ENCODE results near the gene PLAU.

The PLAU gene

DNA sequence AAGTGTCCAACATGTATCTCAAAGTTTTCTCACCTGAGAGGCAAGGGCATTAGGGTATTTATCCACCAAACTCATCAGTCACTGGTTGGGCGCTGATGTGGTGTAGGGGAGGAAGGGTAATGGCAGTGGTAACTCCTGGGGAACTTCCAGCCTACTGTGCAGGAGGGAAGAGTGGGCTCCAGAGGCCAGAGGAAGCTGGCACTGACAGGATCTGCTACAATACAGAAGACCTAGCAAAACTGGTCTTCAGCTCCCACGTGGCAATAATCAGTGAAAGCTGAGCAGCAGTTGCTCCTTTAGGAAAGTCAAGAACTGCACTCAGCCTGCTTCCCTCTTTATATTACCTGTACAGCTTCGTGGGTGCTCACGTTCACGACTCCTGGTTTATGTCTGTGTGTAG lies 19.4 kb upstream of the PLAU start:
- Histone ChIP-seq H3K4me1 (ENCODE audit: control insufficient read depth, low read length) (no peaks in the 10 kb centered on the region), H3F3A (ENCODE audit: control insufficient read depth, insufficient read depth) (0 out of 2 replicates have a peak, but pooled peaks cover 1% of the 10 kb centered on the region), H3K27me3 (ENCODE audit: control insufficient read depth, low read length) (peaks cover 4% of the 10 kb centered on the region; the same call in 1 of the 2 replicates), H3K9me3 (ENCODE audit: control insufficient read depth, insufficient read depth, low read length) (no peaks in the 10 kb centered on the region), H3K4me3 (ENCODE audit: low read length) (no peak overlapping the region), H3K79me2 (ENCODE audit: control insufficient read depth, low read length) (no peaks in the 10 kb centered on the region), H3K36me3 (ENCODE audit: control insufficient read depth, low read length) (no peaks in the 10 kb centered on the region), H3K4me2 (ENCODE audit: low read length) (no peak overlapping the region), H3K9me2 (replicated peaks; ENCODE audit: control insufficient read depth, low read length) (no peaks in the 10 kb centered on the region), H4K20me1 (ENCODE audit: control insufficient read depth, insufficient read depth, low read depth, low read length) (no peaks in the 10 kb centered on the region), H3K27ac (ENCODE audit: low read depth, low read length) (no peak overlapping the region)
- TF ChIP-seq CTCF (IDR thresholded peaks at IDR 0.05; ENCODE audit: low read depth, low read length, poor library complexity, severe bottlenecking) (no peak), EZH2phosphoT487 (IDR thresholded peaks at IDR 0.05; ENCODE audit: borderline replicate concordance, low read length) (no peak)

DNA sequence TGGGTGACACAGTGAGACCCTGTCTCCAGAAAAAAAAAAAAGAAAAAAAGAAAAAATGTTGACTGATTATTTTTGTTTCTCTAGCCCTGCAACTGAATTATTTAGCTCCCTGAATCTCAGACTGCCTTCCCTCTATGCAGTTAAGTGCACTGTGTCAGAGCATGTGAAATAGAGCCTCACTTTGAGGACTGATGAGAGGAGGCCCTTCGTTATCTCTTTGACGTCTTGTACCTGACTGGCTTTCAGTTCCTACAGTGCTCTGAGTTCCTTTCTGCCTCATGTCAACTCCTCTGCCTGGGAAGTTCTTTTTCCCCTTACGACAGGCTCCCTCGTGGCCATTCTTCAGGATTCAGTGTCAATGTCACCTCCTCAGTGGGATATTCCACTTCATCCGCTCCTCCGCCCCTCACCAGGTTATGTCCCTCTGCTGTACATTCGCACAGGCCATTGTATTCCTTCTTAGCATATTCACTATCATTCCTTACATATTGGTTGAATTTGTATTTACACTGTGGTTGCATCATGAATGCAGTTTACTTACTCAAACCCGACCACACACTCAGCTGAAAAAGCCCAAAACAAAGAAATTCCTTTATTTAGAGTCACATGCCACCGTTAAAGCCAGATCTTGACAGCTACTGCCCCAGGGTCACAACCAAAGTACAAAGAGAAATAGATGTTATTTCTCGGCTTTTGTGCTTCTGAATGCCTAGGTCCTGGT lies 18.5 kb upstream of the PLAU start:
- Histone ChIP-seq H3K27ac (ENCODE audit: low read depth, low read length) (no peak overlapping the region), H3K9me2 (replicated peaks; ENCODE audit: control insufficient read depth, low read length) (no peaks in the 10 kb centered on the region), H4K20me1 (ENCODE audit: control insufficient read depth, insufficient read depth, low read depth, low read length) (no peaks in the 10 kb centered on the region), H3F3A (ENCODE audit: control insufficient read depth, insufficient read depth) (no peaks in the 10 kb centered on the region), H3K9me3 (ENCODE audit: control insufficient read depth, insufficient read depth, low read length) (no peaks in the 10 kb centered on the region), H3K79me2 (ENCODE audit: control insufficient read depth, low read length) (no peaks in the 10 kb centered on the region), H3K36me3 (ENCODE audit: control insufficient read depth, low read length) (no peaks in the 10 kb centered on the region), H3K27me3 (ENCODE audit: control insufficient read depth, low read length) (peaks cover 4% of the 10 kb centered on the region; the same call in 1 of the 2 replicates), H3K4me3 (ENCODE audit: low read length) (no peak overlapping the region), H3K4me1 (ENCODE audit: control insufficient read depth, low read length) (no peaks in the 10 kb centered on the region), H3K4me2 (ENCODE audit: low read length) (no peak overlapping the region)
- TF ChIP-seq EZH2phosphoT487 (IDR thresholded peaks at IDR 0.05; ENCODE audit: borderline replicate concordance, low read length): no peak
- no peak for TF ChIP-seq CTCF (IDR thresholded peaks at IDR 0.05; ENCODE audit: low read depth, low read length, poor library complexity, severe bottlenecking)

DNA sequence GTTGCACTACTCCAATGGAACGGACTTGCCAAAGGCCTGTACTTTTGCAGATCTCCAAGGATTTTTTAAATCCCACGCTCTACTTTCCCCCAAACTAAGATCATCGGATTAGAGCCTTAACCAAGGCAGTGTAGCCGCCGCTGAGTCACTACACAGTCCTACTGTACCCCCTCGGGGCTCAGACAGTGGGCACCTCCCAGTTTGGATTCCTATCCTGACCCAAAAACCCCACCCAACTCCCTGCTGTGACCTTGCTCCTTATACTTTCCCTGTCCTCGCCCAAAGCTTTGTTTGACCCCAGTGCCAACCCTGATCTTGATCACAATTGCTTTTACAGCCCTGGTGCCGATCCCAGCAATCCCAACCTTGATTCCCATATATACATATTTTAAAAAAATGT lies 17.5 kb upstream of the PLAU start:
- Histone ChIP-seq H3K27me3 (ENCODE audit: control insufficient read depth, low read length) (peaks cover 4% of the 10 kb centered on the region; the same call in 1 of the 2 replicates), H4K20me1 (ENCODE audit: control insufficient read depth, insufficient read depth, low read depth, low read length) (no peaks in the 10 kb centered on the region), H3K4me2 (ENCODE audit: low read length) (no peak overlapping the region), H3K9me3 (ENCODE audit: control insufficient read depth, insufficient read depth, low read length) (no peaks in the 10 kb centered on the region), H3K27ac (ENCODE audit: low read depth, low read length) (no peak overlapping the region), H3K4me1 (ENCODE audit: control insufficient read depth, low read length) (no peaks in the 10 kb centered on the region), H3K9me2 (replicated peaks; ENCODE audit: control insufficient read depth, low read length) (no peaks in the 10 kb centered on the region), H3K36me3 (ENCODE audit: control insufficient read depth, low read length) (no peaks in the 10 kb centered on the region), H3K4me3 (ENCODE audit: low read length) (no peak overlapping the region), H3K79me2 (ENCODE audit: control insufficient read depth, low read length) (no peaks in the 10 kb centered on the region), H3F3A (ENCODE audit: control insufficient read depth, insufficient read depth) (no peaks in the 10 kb centered on the region)
- no peak for TF ChIP-seq CTCF (IDR thresholded peaks at IDR 0.05; ENCODE audit: low read depth, low read length, poor library complexity, severe bottlenecking)
- TF ChIP-seq EZH2phosphoT487 (IDR thresholded peaks at IDR 0.05; ENCODE audit: borderline replicate concordance, low read length): no peak

All from DOHH2 (cell line).